Neural progenitor cell (in vitro differentiated cells): ENCODE results near the gene SERPINE2. TPM values are rescaled to one million over a fixed set of nuclear protein-coding genes. Genes with fewer than 3 reads are reported as not detected.

ENCODE experiments used
- DNase-seq: peaks from one replicate; pipeline ENCODE4 v3.0.0-alpha.2; 2016; ENCODE audit warnings: low spot score
- H2AFZ ChIP-seq: fragments of 200-600 bp; sonication (generic); replicated peaks from 2 replicates; pipeline ENCODE4 v1.6.1; 2016; ENCODE audit warnings: antibody characterized with exemption
- H3F3A ChIP-seq: fragments of 200-600 bp; sonication (generic); 2 replicates; pipeline ENCODE4 v1.6.1; 2016; ENCODE audit warnings: antibody characterized with exemption, low read depth
- H3K27ac ChIP-seq: fragments of 200-600 bp; sonication (generic); 2 replicates; pipeline ENCODE4 v1.5.1; 2016; ENCODE audit warnings: mild to moderate bottlenecking
- H3K27me3 ChIP-seq: fragments of 200-600 bp; sonication (generic); 2 replicates; pipeline ENCODE4 v1.6.1; 2016; ENCODE audit warnings: mild to moderate bottlenecking, moderate library complexity
- H3K36me3 ChIP-seq: fragments of 200-600 bp; sonication (generic); 2 replicates; pipeline ENCODE4 v1.5.1; 2016
- H3K4me1 ChIP-seq: fragments of 200-600 bp; sonication (generic); 2 replicates; pipeline ENCODE4 v1.6.1; 2016; ENCODE audit warnings: mixed run types
- H3K4me2 ChIP-seq: fragments of 200-600 bp; sonication (generic); 2 replicates; pipeline ENCODE4 v1.6.1; 2016
- H3K4me3 ChIP-seq: fragments of 200-600 bp; sonication (generic); 2 replicates; pipeline ENCODE4 v1.5.1; 2016
- H3K79me2 ChIP-seq: fragments of 200-600 bp; sonication (generic); 2 replicates; pipeline ENCODE4 v1.6.1; 2016; ENCODE audit warnings: low read depth
- H3K9ac ChIP-seq: fragments of 200-600 bp; sonication (generic); 2 replicates; pipeline ENCODE4 v1.6.1; 2016
- H3K9me3 ChIP-seq: fragments of 200-600 bp; sonication (generic); 2 replicates; pipeline ENCODE4 v1.5.1; 2016; ENCODE audit warnings: low read depth
- H4K20me1 ChIP-seq: fragments of 200-600 bp; sonication (generic); 2 replicates; pipeline ENCODE4 v1.6.1; 2016; ENCODE audit warnings: low read depth
- H3K27ac Mint-ChIP-seq: 3 replicates; pipeline ENCODE4 v1.8.0; 2021; ENCODE audit warnings: mixed read lengths
- H3K27me3 Mint-ChIP-seq: 2 replicates; pipeline ENCODE4 v1.8.0; 2022; ENCODE audit warnings: low read depth, mild to moderate bottlenecking, inconsistent platforms, moderate library complexity, mixed read lengths; ENCODE audit not compliant: insufficient read depth
- H3K36me3 Mint-ChIP-seq: 3 replicates; pipeline ENCODE4 v1.8.0; 2021; ENCODE audit warnings: mixed read lengths
- H3K4me1 Mint-ChIP-seq: 3 replicates; pipeline ENCODE4 v1.8.0; 2021; ENCODE audit warnings: mixed read lengths
- H3K4me3 Mint-ChIP-seq: 3 replicates; pipeline ENCODE4 v1.8.0; 2021; ENCODE audit warnings: mild to moderate bottlenecking, moderate library complexity, mixed read lengths
- H3K9me3 Mint-ChIP-seq: 3 replicates; pipeline ENCODE4 v1.8.0; 2020; ENCODE audit warnings: mixed read lengths
- CTCF ChIP-seq: fragments of 200-600 bp; sonication (generic); IDR thresholded peaks from 2 replicates; pipeline ENCODE4 v1.5.1; 2017; ENCODE audit warnings: antibody characterized with exemption, mild to moderate bottlenecking
- EZH2 ChIP-seq: fragments of 200-600 bp; sonication (generic); IDR thresholded peaks from 2 replicates; pipeline ENCODE4 v1.6.1; 2017; ENCODE audit warnings: antibody characterized with exemption, mild to moderate bottlenecking, moderate library complexity
- EZH2phosphoT487 ChIP-seq: fragments of 200-600 bp; sonication (generic); IDR thresholded peaks from 2 replicates; pipeline ENCODE4 v1.6.1; 2017; ENCODE audit warnings: antibody characterized with exemption
- total RNA-seq: library from RNA; depleted of rRNA; stranded (reverse); fragments of >200 nt; gene quantifications from 2 replicates; pipeline ENCODE4 v1.2.3, GENCODE V29; 2015; ENCODE audit warnings: low replicate concordance

SERPINE2 gene
- total RNA-seq, 1 donor from 2014 or later: 28.8 TPM

GRCh38 chr2:224073676-224074075 is 34.6 kb upstream of the SERPINE2 start:
- Histone ChIP-seq H2AFZ (no peak overlapping the region), H4K20me1 (no peaks in the 10 kb centered on the region), H3K27me3 (no peaks in the 10 kb centered on the region), H3K9ac (no peak overlapping the region), H3K27ac (no peak overlapping the region), H3K4me3 (no peak overlapping the region), H3K4me1 (no peaks in the 10 kb centered on the region), H3F3A (no peaks in the 10 kb centered on the region), H3K79me2 (no peaks in the 10 kb centered on the region), H3K36me3 (no peaks in the 10 kb centered on the region), H3K4me2 (no peak overlapping the region), H3K9me3 (no peaks in the 10 kb centered on the region)
- Mint-ChIP-seq H3K27ac (no peak overlapping the region), H3K9me3 (no peaks in the 10 kb centered on the region), H3K27me3 (no peaks in the 10 kb centered on the region), H3K4me3 (no peak overlapping the region), H3K36me3 (no peaks in the 10 kb centered on the region), H3K4me1 (no peaks in the 10 kb centered on the region)
- TF ChIP-seq EZH2phosphoT487 (no peak), EZH2 (no peak), CTCF (no peak)
- no peak for DNase-seq

GRCh38 chr2:224072541-224073188 is 33.6 kb upstream of the SERPINE2 start:
- no peaks in the 10 kb centered on the region for H3F3A ChIP-seq
- H4K20me1 ChIP-seq: no peaks in the 10 kb centered on the region
- no peak for DNase-seq
- H3K36me3 Mint-ChIP-seq: no peaks in the 10 kb centered on the region
- H3K27me3 Mint-ChIP-seq: no peaks in the 10 kb centered on the region
- no peaks in the 10 kb centered on the region for H3K79me2 ChIP-seq
- no peak overlapping the region for H2AFZ ChIP-seq
- H3K27ac ChIP-seq: no peak overlapping the region
- H3K9me3 ChIP-seq: no peaks in the 10 kb centered on the region
- H3K27ac Mint-ChIP-seq: peak overlapping the region; percentile 65
- H3K4me1 Mint-ChIP-seq: no peaks in the 10 kb centered on the region
- H3K4me3 ChIP-seq: no peak overlapping the region
- no peak overlapping the region for H3K4me3 Mint-ChIP-seq
- H3K9me3 Mint-ChIP-seq: no peaks in the 10 kb centered on the region
- H3K36me3 ChIP-seq: no peaks in the 10 kb centered on the region
- no peak for TF ChIP-seq CTCF
- no peak for TF ChIP-seq EZH2phosphoT487
- TF ChIP-seq EZH2: no peak
- H3K4me1 ChIP-seq: no peaks in the 10 kb centered on the region
- H3K4me2 ChIP-seq: no peak overlapping the region
- no peak overlapping the region for H3K9ac ChIP-seq
- no peaks in the 10 kb centered on the region for H3K27me3 ChIP-seq

GRCh38 chr2:224069172-224069571 is 30.1 kb upstream of the SERPINE2 start:
- no peaks in the 10 kb centered on the region for H3K27me3 Mint-ChIP-seq
- no peak overlapping the region for H3K27ac Mint-ChIP-seq
- Histone ChIP-seq H4K20me1 (no peaks in the 10 kb centered on the region), H3K9ac (no peak overlapping the region), H3K27ac (no peak overlapping the region), H3K9me3 (no peaks in the 10 kb centered on the region), H2AFZ (no peak overlapping the region), H3K4me3 (no peak overlapping the region), H3K4me1 (no peaks in the 10 kb centered on the region), H3K36me3 (no peaks in the 10 kb centered on the region), H3K4me2 (no peak overlapping the region), H3K79me2 (no peaks in the 10 kb centered on the region), H3F3A (no peaks in the 10 kb centered on the region), H3K27me3 (no peaks in the 10 kb centered on the region)
- TF ChIP-seq CTCF: no peak
- no peak for TF ChIP-seq EZH2phosphoT487
- TF ChIP-seq EZH2: no peak
- H3K4me3 Mint-ChIP-seq: no peak overlapping the region
- no peaks in the 10 kb centered on the region for H3K36me3 Mint-ChIP-seq
- no peak for DNase-seq
- H3K9me3 Mint-ChIP-seq: no peaks in the 10 kb centered on the region
- H3K4me1 Mint-ChIP-seq: no peaks in the 10 kb centered on the region
